ES-I3 (cell line): Measurements from ENCODE around the gene SYN1.
"Not testable (repeated sequence)": the region's sequence is repeated elsewhere in the genome, so short reads cannot be mapped to it uniquely, and the experiment has no call there.

Experiments
- H3K36me3 ChIP-seq: 2 replicates; pipeline ENCODE4 v1.6.1; 2013; ENCODE audit warnings: mild to moderate bottlenecking, low read length, control low read depth, moderate library complexity; ENCODE audit not compliant: insufficient read depth
- H3K4me1 ChIP-seq: 2 replicates; pipeline ENCODE4 v1.6.1; 2013; ENCODE audit warnings: mild to moderate bottlenecking, control low read depth, low read length; ENCODE audit not compliant: insufficient read depth
- H3K9ac ChIP-seq: 2 replicates; pipeline ENCODE4 v1.6.1; 2013; ENCODE audit warnings: low read depth, mild to moderate bottlenecking, low read length, moderate library complexity
- H3K9me3 ChIP-seq: 2 replicates; pipeline ENCODE4 v1.6.1; 2013; ENCODE audit warnings: mild to moderate bottlenecking, low read length, moderate library complexity; ENCODE audit not compliant: control insufficient read depth, insufficient read depth

Gene SYN1

GRCh38 chrX:47619486-47620302 is at the start of gene SYN1:
Gene SYN1, minus strand, starts transcription at chrX:47619857. Its CDS starts 129 bp downstream, at chrX:47619728.
- H3K4me1 ChIP-seq = no peaks in the 10 kb centered on the region; the same call in 1 of the 2 replicates
- H3K36me3 ChIP-seq = no peaks in the 10 kb centered on the region
- no peaks in the 10 kb centered on the region for H3K9me3 ChIP-seq
- peak within 1 kb of the TSS; percentile 57; the same call in 1 of the 2 replicates for H3K9ac ChIP-seq

GRCh38 chrX:47665797-47666196 is 46.1 kb upstream of the SYN1 start:
- not testable (repeated sequence) for H3K9me3 ChIP-seq, H3K4me1 ChIP-seq, H3K36me3 ChIP-seq, H3K9ac ChIP-seq

GRCh38 chrX:47664737-47665136 is 45.1 kb upstream of the SYN1 start:
- H3K9me3 ChIP-seq = no peaks in the 10 kb centered on the region; the same call in 1 of the 2 replicates
- peaks cover 9% of the 10 kb centered on the region; the same call in 1 of the 2 replicates for H3K4me1 ChIP-seq
- no peaks in the 10 kb centered on the region for H3K36me3 ChIP-seq
- no peak overlapping the region for H3K9ac ChIP-seq

GRCh38 chrX:47662144-47662657 is 42.5 kb upstream of the SYN1 start:
- Histone ChIP-seq H3K4me1 (peaks cover 9% of the 10 kb centered on the region; the same call in 1 of the 2 replicates), H3K9me3 (no peaks in the 10 kb centered on the region; the same call in 1 of the 2 replicates), H3K36me3 (no peaks in the 10 kb centered on the region), H3K9ac (no peak overlapping the region)

GRCh38 chrX:47661539-47661938 is 41.9 kb upstream of the SYN1 start:
- no peaks in the 10 kb centered on the region; the same call in 1 of the 2 replicates for H3K9me3 ChIP-seq
- no peak overlapping the region for H3K9ac ChIP-seq
- H3K4me1 ChIP-seq = peaks cover 9% of the 10 kb centered on the region; the same call in 1 of the 2 replicates
- no peaks in the 10 kb centered on the region; the same call in 1 of the 2 replicates for H3K36me3 ChIP-seq

- Histone ChIP-seq H3K9ac (peak overlapping the region; percentile 62; the same call in 1 of the 2 replicates), H3K36me3 (no peaks in the 10 kb centered on the region; the same call in 1 of the 2 replicates), H3K4me1 (peaks cover 9% of the 10 kb centered on the region; the same call in 1 of the 2 replicates), H3K9me3 (no peaks in the 10 kb centered on the region)
Measured at GRCh38 chrX:47659421-47659726, 39.7 kb upstream of the SYN1 start.

GRCh38 chrX:47658684-47659420 is 39.2 kb upstream of the SYN1 start, which contains the start of gene UXT:
Gene UXT, minus strand, starts transcription at chrX:47659180. Its CDS starts 253 bp downstream, at chrX:47658927.
- Histone ChIP-seq H3K9ac (peak within 1 kb of the TSS; percentile 62), H3K9me3 (no peaks in the 10 kb centered on the region), H3K4me1 (peaks cover 9% of the 10 kb centered on the region; the same call in 1 of the 2 replicates), H3K36me3 (no peaks in the 10 kb centered on the region; the same call in 1 of the 2 replicates)

GRCh38 chrX:47658301-47658683 is 38.6 kb upstream of the SYN1 start:
- Histone ChIP-seq H3K9me3 (no peaks in the 10 kb centered on the region), H3K4me1 (peaks cover 9% of the 10 kb centered on the region; the same call in 1 of the 2 replicates), H3K36me3 (no peaks in the 10 kb centered on the region; the same call in 1 of the 2 replicates), H3K9ac (peak overlapping the region; percentile 62)

- no peaks in the 10 kb centered on the region for H3K9me3 ChIP-seq
- H3K36me3 ChIP-seq = peaks cover 2% of the 10 kb centered on the region; the same call in 1 of the 2 replicates
- H3K4me1 ChIP-seq = no peaks in the 10 kb centered on the region
- H3K9ac ChIP-seq = peak overlapping the region; percentile 66; the same call in 1 of the 2 replicates
Measured at GRCh38 chrX:47651043-47651905, 31.6 kb upstream of the SYN1 start.

GRCh38 chrX:47650164-47651042 is 30.7 kb upstream of the SYN1 start, which contains the start of gene ELK1:
Gene ELK1, minus strand, starts transcription at chrX:47650563. Its CDS starts 9,122 bp downstream, at chrX:47641441.
- Histone ChIP-seq H3K4me1 (no peaks in the 10 kb centered on the region), H3K9me3 (no peaks in the 10 kb centered on the region), H3K9ac (peak within 1 kb of the TSS; percentile 66; the same call in 1 of the 2 replicates), H3K36me3 (peaks cover 2% of the 10 kb centered on the region; the same call in 1 of the 2 replicates)

GRCh38 chrX:47649781-47650163 is 30.1 kb upstream of the SYN1 start:
- peaks cover 2% of the 10 kb centered on the region; the same call in 1 of the 2 replicates for H3K36me3 ChIP-seq
- H3K9me3 ChIP-seq = no peaks in the 10 kb centered on the region
- no peaks in the 10 kb centered on the region for H3K4me1 ChIP-seq
- H3K9ac ChIP-seq = peak overlapping the region; percentile 26; the same call in 1 of the 2 replicates

GRCh38 chrX:47649271-47649670 is 29.6 kb upstream of the SYN1 start:
- Histone ChIP-seq H3K36me3 (peaks cover 2% of the 10 kb centered on the region; the same call in 1 of the 2 replicates), H3K9ac (peak overlapping the region; percentile 26; the same call in 1 of the 2 replicates), H3K9me3 (no peaks in the 10 kb centered on the region), H3K4me1 (no peaks in the 10 kb centered on the region; the same call in 1 of the 2 replicates)
